Activated T-helper 17 cell treated with anti-CD3 and anti-CD28 coated beads, Interleukin-2, amount 50 U/mL, for 72 hours (primary cell): ENCODE data around the gene OSBPL9. TPM values are rescaled to one million over a fixed set of nuclear protein-coding genes. Genes with fewer than 3 reads are reported as not detected.

Source experiments
- ATAC-seq: fragments of 150-1000 bp; cut with Tn5 transposase; replicated peaks from 2 replicates; pipeline ENCODE4 v1.10.0; 2021; ENCODE audit warnings: mild to moderate bottlenecking, moderate library complexity
- H3K27ac Mint-ChIP-seq: one replicate; pipeline ENCODE4 v1.8.0; 2022; ENCODE audit warnings: mixed read lengths
- H3K27me3 Mint-ChIP-seq: one replicate; pipeline ENCODE4 v1.8.0; 2022; ENCODE audit warnings: mixed read lengths
- H3K36me3 Mint-ChIP-seq: one replicate; pipeline ENCODE4 v1.8.0; 2022; ENCODE audit warnings: low read depth, mild to moderate bottlenecking, mixed read lengths
- H3K4me1 Mint-ChIP-seq: one replicate; pipeline ENCODE4 v1.8.0; 2022; ENCODE audit warnings: mixed read lengths
- H3K4me3 Mint-ChIP-seq: one replicate; pipeline ENCODE4 v1.8.0; 2022; ENCODE audit warnings: mild to moderate bottlenecking, mixed read lengths
- H3K9me3 Mint-ChIP-seq: one replicate; pipeline ENCODE4 v1.8.0; 2022; ENCODE audit warnings: mixed read lengths
- total RNA-seq, 2 donors: library from RNA; stranded (reverse); gene quantifications; one replicate each; pipeline ENCODE4 v1.2.3, GENCODE V29; 2022

OSBPL9 gene, protein sequence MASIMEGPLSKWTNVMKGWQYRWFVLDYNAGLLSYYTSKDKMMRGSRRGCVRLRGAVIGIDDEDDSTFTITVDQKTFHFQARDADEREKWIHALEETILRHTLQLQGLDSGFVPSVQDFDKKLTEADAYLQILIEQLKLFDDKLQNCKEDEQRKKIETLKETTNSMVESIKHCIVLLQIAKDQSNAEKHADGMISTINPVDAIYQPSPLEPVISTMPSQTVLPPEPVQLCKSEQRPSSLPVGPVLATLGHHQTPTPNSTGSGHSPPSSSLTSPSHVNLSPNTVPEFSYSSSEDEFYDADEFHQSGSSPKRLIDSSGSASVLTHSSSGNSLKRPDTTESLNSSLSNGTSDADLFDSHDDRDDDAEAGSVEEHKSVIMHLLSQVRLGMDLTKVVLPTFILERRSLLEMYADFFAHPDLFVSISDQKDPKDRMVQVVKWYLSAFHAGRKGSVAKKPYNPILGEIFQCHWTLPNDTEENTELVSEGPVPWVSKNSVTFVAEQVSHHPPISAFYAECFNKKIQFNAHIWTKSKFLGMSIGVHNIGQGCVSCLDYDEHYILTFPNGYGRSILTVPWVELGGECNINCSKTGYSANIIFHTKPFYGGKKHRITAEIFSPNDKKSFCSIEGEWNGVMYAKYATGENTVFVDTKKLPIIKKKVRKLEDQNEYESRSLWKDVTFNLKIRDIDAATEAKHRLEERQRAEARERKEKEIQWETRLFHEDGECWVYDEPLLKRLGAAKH
- total RNA-seq: 10 to 100 TPM; 42.9 to 47.6 TPM

GRCh38 chr1:51616903-51617708 is at the start of gene OSBPL9:
TSS of gene OSBPL9 (plus strand) at chr1:51617092. CDS start at chr1:51617111, 19 bp downstream.
- ATAC-seq: peak; percentile 98
- Mint-ChIP-seq H3K27ac (peak within 1 kb of the TSS; percentile 93), H3K4me3 (peak within 1 kb of the TSS; percentile 95), H3K36me3 (peaks cover 4% of the 10 kb centered on the region), H3K4me1 (peaks cover 23% of the 10 kb centered on the region), H3K9me3 (no peaks in the 10 kb centered on the region), H3K27me3 (no peaks in the 10 kb centered on the region)

DNA sequence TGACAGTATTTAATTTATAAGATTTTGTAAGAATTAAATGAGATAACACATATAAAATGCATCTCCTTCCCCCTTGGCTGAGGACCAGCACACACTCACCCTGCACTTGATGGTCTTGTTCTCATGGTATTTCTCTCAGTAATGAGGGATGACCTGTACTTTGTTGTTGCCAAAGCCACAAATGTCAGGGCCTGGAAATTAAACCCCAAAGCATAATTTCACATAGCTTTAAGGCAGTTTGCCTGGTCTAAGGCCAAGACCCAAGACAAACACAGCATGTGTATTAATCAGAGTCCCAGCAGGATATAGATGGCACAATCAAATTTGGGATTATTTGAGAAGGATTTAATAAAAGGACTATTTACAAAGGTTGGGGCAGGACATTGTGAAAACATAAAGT is 49.2 kb upstream of the OSBPL9 start:
- Mint-ChIP-seq H3K27me3 (no peaks in the 10 kb centered on the region), H3K27ac (no peak overlapping the region), H3K36me3 (no peaks in the 10 kb centered on the region), H3K4me1 (peaks cover 26% of the 10 kb centered on the region), H3K9me3 (no peaks in the 10 kb centered on the region), H3K4me3 (no peak overlapping the region)
- ATAC-seq: no peak

- Mint-ChIP-seq H3K4me3 (peak overlapping the region; percentile 68), H3K9me3 (no peaks in the 10 kb centered on the region), H3K4me1 (peaks cover 26% of the 10 kb centered on the region), H3K27me3 (no peaks in the 10 kb centered on the region), H3K36me3 (no peaks in the 10 kb centered on the region), H3K27ac (peak overlapping the region; percentile 86)
- no peak for ATAC-seq
Observed at GRCh38 chr1:51568231-51568935, 48.5 kb upstream of the OSBPL9 start.

DNA sequence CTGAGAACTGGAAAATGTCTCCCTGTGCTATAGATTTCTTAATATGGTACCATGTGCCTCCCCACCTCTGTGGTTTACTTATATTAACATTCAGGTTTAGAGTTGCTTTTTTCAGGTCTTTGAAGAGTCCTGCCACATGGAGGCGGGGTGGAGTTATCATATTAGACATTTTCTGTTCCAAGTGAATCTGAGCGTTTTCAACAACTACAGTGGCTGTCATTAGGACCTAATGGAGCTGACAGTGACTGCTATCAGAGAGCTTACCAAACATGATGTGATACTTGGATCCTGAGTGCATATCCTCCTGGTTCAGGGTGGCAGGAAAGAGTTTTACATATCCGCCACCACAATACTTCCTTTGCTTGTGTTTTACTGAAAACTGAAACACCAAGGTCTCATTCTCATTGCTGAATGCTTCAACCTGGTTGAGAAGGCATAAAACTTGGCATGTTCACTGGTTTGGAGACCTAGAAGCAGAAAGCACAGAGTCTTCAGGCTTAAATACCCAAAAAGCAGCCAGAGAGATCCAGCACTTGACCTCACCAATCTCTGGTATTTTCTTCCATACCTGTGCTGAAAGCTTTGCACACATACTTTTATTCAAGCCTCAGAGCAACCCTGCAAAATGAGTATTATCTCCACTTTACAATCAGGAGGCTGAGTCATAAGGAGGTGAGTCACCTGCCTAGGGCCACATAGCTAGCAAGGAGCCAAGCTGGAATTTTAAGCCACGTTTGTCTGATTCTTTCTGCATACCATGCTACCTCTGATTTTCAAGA is 47.4 kb upstream of the OSBPL9 start:
- peaks cover 22% of the 10 kb centered on the region for H3K4me1 Mint-ChIP-seq
- peak; percentile 92 for ATAC-seq
- no peaks in the 10 kb centered on the region for H3K27me3 Mint-ChIP-seq
- peak overlapping the region; percentile 86 for H3K27ac Mint-ChIP-seq
- H3K4me3 Mint-ChIP-seq: peak overlapping the region; percentile 68
- no peaks in the 10 kb centered on the region for H3K36me3 Mint-ChIP-seq
- H3K9me3 Mint-ChIP-seq: no peaks in the 10 kb centered on the region

- Mint-ChIP-seq H3K27ac (peak overlapping the region; percentile 86), H3K4me3 (peak overlapping the region; percentile 68)
- ATAC-seq: peak; percentile 55
Observed at GRCh38 chr1:51570063-51570710, 46.7 kb upstream of the OSBPL9 start.

DNA sequence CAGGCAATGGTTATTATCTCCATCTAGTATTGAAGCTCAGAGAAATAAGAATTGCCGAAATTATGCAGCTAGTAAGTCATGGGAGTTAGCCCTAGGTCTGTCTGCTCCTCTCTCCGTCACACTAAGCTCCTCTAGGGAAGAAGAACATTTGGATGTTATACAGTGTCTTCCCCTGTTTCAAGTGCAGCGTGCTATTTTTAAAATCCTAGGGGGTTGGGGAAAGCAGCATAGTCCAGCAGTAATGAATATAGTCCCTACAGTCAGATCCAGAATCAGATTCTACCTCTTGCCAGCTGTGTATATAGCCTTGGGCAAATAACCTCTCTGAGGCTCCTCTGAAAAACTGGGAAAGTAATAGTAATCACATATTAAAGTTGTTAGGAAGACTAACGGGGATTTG is 44.5 kb upstream of the OSBPL9 start:
- Mint-ChIP-seq H3K4me1 (peaks cover 39% of the 10 kb centered on the region), H3K36me3 (no peaks in the 10 kb centered on the region), H3K9me3 (no peaks in the 10 kb centered on the region), H3K27ac (no peak overlapping the region), H3K4me3 (no peak overlapping the region), H3K27me3 (no peaks in the 10 kb centered on the region)
- no peak for ATAC-seq

More at GRCh38 chr1:51570063-51570710, 46.7 kb upstream of the OSBPL9 start:
- no peaks in the 10 kb centered on the region for H3K27me3 Mint-ChIP-seq
- H3K36me3 Mint-ChIP-seq: no peaks in the 10 kb centered on the region
- H3K4me1 Mint-ChIP-seq: peaks cover 23% of the 10 kb centered on the region
- H3K9me3 Mint-ChIP-seq: no peaks in the 10 kb centered on the region

- Mint-ChIP-seq H3K27ac (no peak overlapping the region), H3K4me1 (peaks cover 30% of the 10 kb centered on the region)
Observed at GRCh38 chr1:51574796-51575195, 42.1 kb upstream of the OSBPL9 start.

DNA sequence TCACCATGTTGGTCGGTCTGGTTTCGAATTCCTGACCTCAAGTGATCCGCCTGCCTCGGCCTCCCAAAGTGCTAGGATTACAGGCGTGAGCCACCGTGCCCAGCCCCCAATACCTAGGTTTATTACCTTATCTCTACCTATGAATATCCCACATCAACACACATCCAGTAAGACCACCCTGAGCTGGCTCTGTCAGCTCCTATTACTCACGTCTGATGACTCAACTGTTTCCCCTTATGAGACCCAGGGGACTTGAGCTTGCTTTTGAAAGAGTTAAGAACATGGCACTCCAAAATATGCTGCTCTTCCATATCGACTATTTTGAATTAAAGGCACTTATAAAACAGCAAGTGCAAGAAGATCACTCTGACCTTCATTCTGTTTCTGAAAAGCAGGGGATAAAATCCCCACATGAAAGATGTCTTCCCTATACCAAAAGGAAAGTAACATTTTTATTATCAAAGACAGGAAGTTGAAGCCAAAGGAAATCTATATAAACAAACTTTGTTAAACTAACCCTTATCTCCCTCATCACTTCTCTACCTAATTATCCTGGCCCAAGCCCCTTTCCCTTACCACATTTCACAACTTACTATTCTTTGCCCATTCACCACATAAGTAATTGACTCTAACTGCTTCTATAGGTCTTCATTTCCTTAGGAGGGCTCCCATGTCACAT is 41.3 kb upstream of the OSBPL9 start:
- Mint-ChIP-seq H3K27ac (peak overlapping the region; percentile 65), H3K4me1 (peaks cover 23% of the 10 kb centered on the region), H3K4me3 (peak overlapping the region; percentile 8), H3K9me3 (no peaks in the 10 kb centered on the region), H3K27me3 (no peaks in the 10 kb centered on the region), H3K36me3 (no peaks in the 10 kb centered on the region)
- peak; percentile 31 for ATAC-seq

More at GRCh38 chr1:51574796-51575195, 42.1 kb upstream of the OSBPL9 start:
- no peak overlapping the region for H3K4me3 Mint-ChIP-seq
- no peaks in the 10 kb centered on the region for H3K27me3 Mint-ChIP-seq
- no peaks in the 10 kb centered on the region for H3K36me3 Mint-ChIP-seq
- no peaks in the 10 kb centered on the region for H3K9me3 Mint-ChIP-seq
- no peak for ATAC-seq

GRCh38 chr1:51576085-51576444 is 40.8 kb upstream of the OSBPL9 start:
- H3K4me1 Mint-ChIP-seq: peaks cover 18% of the 10 kb centered on the region
- no peaks in the 10 kb centered on the region for H3K9me3 Mint-ChIP-seq
- ATAC-seq: no peak
- H3K36me3 Mint-ChIP-seq: no peaks in the 10 kb centered on the region
- peak overlapping the region; percentile 65 for H3K27ac Mint-ChIP-seq
- peak overlapping the region; percentile 8 for H3K4me3 Mint-ChIP-seq
- no peaks in the 10 kb centered on the region for H3K27me3 Mint-ChIP-seq

DNA sequence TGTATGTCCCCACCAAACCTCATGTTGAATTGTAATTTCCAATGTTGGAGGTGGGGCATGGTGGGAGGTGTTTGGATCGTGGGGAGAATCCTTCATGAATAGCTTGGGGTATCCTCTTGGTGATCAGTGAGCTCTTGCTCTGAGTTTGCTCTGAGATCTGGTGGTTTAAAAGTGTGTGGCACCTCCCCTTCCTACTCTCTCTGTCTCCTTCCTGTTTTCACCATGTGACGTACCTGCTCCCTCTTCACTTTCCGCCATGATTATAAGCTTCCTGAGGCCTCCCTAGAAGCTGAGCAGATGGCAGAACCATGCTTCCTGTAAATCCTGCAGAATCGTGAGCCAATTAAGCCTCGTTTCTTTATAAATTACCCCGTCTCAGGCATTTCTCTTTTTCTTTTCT is 40.0 kb upstream of the OSBPL9 start:
- H3K27me3 Mint-ChIP-seq: no peaks in the 10 kb centered on the region
- no peak overlapping the region for H3K4me3 Mint-ChIP-seq
- H3K4me1 Mint-ChIP-seq: peaks cover 17% of the 10 kb centered on the region
- no peak for ATAC-seq
- H3K9me3 Mint-ChIP-seq: no peaks in the 10 kb centered on the region
- no peak overlapping the region for H3K27ac Mint-ChIP-seq
- H3K36me3 Mint-ChIP-seq: no peaks in the 10 kb centered on the region

DNA sequence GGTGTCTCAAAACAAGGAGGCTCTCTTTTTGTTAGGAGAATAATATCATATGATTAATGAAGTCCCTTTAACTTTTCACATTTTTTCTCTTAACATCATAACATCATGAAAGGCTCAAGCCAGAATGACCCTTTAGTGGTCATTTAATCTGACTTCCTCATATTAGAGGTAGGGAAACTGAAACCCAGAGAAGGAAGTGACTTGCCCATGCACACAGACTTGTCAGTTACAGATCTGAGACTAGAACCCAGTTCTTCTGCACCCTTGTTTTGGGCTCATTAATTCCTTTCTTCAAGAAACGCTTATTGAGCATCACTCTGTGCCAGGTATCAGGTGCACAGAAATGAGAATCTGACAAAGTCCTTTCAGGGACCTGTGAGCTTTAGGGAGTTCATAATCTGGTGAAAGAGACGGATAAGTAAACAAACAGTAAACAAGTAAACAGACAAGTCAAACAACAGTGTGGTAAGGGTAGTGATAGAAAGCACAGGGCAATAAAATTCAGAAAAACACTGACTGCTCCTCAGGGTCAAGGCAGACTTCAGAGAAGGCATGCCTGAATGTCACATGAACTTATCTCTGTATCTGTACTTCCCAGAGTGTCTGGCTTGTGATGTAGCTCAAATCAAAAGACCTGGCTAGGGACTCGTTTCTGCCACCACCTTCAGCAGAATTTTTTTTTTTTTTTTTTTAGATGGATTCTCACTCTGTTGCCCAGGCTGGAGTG is 38.3 kb upstream of the OSBPL9 start:
- Mint-ChIP-seq H3K36me3 (no peaks in the 10 kb centered on the region), H3K4me3 (no peak overlapping the region), H3K4me1 (peaks cover 17% of the 10 kb centered on the region), H3K27ac (no peak overlapping the region), H3K27me3 (no peaks in the 10 kb centered on the region), H3K9me3 (no peaks in the 10 kb centered on the region)
- no peak for ATAC-seq

- no peaks in the 10 kb centered on the region for H3K36me3 Mint-ChIP-seq
- no peaks in the 10 kb centered on the region for H3K9me3 Mint-ChIP-seq
- ATAC-seq: no peak
- H3K27ac Mint-ChIP-seq: no peak overlapping the region
- no peak overlapping the region for H3K4me3 Mint-ChIP-seq
- peaks cover 6% of the 10 kb centered on the region for H3K4me1 Mint-ChIP-seq
- H3K27me3 Mint-ChIP-seq: no peaks in the 10 kb centered on the region
Observed at GRCh38 chr1:51581238-51581637, 35.7 kb upstream of the OSBPL9 start.
